Superior temporal gyrus (tissue), 1 donor: ENCODE results near the gene UPK1B.
"Not testable (repeated sequence)": the region's sequence is repeated elsewhere in the genome, so short reads cannot be mapped to it uniquely, and the experiment has no call there.

Source experiments
- DNase-seq: peaks from one replicate; pipeline ENCODE4 v3.0.0-alpha.2; 2016; ENCODE audit errors: extremely low spot score

The UPK1B gene

GRCh38 chr3:119223511-119223910 is 50.1 kb downstream of the UPK1B start:
- no peak for DNase-seq

GRCh38 chr3:119225121-119225520 is 51.7 kb downstream of the UPK1B start:
- DNase-seq, result no peak

- no peak for DNase-seq
These were observed 53.9 kb downstream of the UPK1B start for GRCh38 chr3:119227070-119227850.

- no peak for DNase-seq
These were observed 55.2 kb downstream of the UPK1B start for GRCh38 chr3:119228373-119229145.

GRCh38 chr3:119229190-119229589 is 55.8 kb downstream of the UPK1B start:
- no peak for DNase-seq

- DNase-seq, result no peak
These were observed 56.7 kb downstream of the UPK1B start for GRCh38 chr3:119230071-119230470.

GRCh38 chr3:119230745-119231144 is 57.3 kb downstream of the UPK1B start:
- no peak for DNase-seq

- no peak for DNase-seq
These were observed 61.2 kb downstream of the UPK1B start for GRCh38 chr3:119234610-119235009.

GRCh38 chr3:119235151-119235550 is 61.8 kb downstream of the UPK1B start:
- no peak for DNase-seq

- DNase-seq, result no peak
These were observed 63.4 kb downstream of the UPK1B start for GRCh38 chr3:119236756-119237155.

GRCh38 chr3:119237299-119237698 is 63.9 kb downstream of the UPK1B start:
- DNase-seq, result no peak

GRCh38 chr3:119238363-119238762 is 65.0 kb downstream of the UPK1B start:
- DNase-seq, result no peak

GRCh38 chr3:119239206-119239820 is 65.9 kb downstream of the UPK1B start:
- DNase-seq, result peak; percentile 56

- DNase-seq, result no peak
These were observed 66.7 kb downstream of the UPK1B start for GRCh38 chr3:119240101-119240590.

GRCh38 chr3:119240591-119241434 is 67.4 kb downstream of the UPK1B start, which contains the start of gene B4GALT4:
Gene B4GALT4 (minus strand): TSS chr3:119240878. CDS start chr3:119230099, 10,779 bp downstream.
- peak; percentile 78 for DNase-seq

GRCh38 chr3:119242387-119243057 is 69.1 kb downstream of the UPK1B start:
- DNase-seq, result not testable (repeated sequence)

- DNase-seq, result not testable (repeated sequence)
These were observed 69.7 kb downstream of the UPK1B start for GRCh38 chr3:119243058-119243529.

- DNase-seq, result no peak
These were observed 70.3 kb downstream of the UPK1B start for GRCh38 chr3:119243712-119244111.

GRCh38 chr3:119245778-119246177 is 72.4 kb downstream of the UPK1B start:
- no peak for DNase-seq
